Activated CD4-positive, alpha-beta T cell treated with anti-CD3 and anti-CD28 coated beads, Interleukin-2, amount 50 U/mL, for 4 hours (primary cell): ENCODE measurements around the gene EEF2K.
A peak's percentile ranks its signal among the peaks of the same experiment; 100 is the strongest.
"Not testable (repeated sequence)": the region's sequence is repeated elsewhere in the genome, so short reads cannot be mapped to it uniquely, and the experiment has no call there.

ENCODE experiments used
- DNase-seq, 2 experiments: peaks; one replicate each; pipeline ENCODE4 v3.0.0-alpha.2; 2020

Gene EEF2K

DNA sequence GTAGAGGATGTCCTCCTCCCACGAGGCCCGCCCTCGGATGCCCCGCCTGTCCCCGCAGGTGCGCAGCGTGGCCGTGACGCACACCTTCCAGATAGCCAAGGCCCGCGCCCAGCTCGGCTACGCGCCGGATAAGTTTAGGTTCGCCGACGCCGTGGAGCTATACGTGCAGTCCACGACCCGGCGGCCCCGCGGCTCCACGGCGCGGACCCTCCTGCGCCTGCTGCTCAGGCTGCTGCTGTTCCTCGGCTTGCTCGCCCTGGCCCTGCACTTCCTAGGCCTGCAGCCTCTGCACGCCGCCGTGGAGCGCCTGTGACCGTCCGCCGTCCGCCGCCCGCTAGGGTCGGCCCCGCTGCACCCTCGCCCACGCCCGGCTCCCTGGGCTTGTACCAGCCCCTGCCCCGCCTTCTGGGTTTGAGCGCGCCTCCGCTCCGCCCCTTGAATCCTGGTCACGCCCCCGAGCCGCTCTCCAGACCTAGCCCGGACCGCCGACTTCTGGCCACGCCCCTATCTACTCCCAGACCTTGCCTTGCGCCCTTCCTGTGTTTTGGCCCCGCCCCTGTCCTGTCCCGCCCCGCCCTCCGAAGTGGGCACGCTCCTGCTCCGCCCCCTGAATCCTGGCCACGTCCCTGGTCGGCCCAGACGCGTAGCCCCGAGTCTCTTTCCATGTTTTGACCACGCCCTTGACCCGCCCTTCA is 15.8 kb upstream of the EEF2K start:
- peak; percentile 94 to 95 for DNase-seq

DNA sequence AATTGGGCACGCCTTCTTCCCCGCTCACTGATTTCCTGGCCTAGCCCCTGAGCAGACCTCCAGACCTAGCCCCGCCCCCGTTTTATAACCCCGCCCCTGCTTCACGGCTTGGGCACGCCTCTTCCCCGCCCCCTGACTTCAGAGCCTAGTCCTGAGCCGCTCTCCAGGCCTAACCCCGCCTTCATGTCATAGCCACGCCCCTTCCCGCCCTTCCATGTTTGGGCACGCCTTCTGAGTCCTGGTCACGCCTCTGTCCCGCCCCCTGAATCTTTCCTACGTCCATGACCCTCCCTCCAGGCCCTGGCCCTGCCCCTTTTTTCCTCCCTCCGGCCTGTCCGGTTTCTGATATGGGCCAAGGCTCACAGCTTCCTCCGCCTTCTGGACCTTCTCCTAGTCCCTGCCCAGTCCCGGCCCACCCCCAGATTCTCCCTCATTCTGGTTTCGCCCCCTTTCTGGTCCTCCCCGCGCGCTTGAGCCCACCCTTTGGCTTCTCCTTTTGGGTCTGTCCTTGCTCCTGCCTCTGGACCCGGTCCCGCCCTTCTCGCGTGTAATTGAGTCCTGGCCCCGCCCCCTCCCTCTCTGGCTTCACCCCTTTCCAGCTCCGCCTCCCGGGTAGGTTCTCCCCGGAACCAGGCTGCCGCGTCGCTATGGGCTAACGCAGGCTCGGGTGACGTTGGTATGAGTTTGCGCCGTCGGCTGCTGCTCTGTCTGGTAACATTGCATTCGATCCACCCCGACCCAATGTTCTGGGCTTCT is 15.1 kb upstream of the EEF2K start:
- peak; percentile 99 to 100 for DNase-seq

DNA sequence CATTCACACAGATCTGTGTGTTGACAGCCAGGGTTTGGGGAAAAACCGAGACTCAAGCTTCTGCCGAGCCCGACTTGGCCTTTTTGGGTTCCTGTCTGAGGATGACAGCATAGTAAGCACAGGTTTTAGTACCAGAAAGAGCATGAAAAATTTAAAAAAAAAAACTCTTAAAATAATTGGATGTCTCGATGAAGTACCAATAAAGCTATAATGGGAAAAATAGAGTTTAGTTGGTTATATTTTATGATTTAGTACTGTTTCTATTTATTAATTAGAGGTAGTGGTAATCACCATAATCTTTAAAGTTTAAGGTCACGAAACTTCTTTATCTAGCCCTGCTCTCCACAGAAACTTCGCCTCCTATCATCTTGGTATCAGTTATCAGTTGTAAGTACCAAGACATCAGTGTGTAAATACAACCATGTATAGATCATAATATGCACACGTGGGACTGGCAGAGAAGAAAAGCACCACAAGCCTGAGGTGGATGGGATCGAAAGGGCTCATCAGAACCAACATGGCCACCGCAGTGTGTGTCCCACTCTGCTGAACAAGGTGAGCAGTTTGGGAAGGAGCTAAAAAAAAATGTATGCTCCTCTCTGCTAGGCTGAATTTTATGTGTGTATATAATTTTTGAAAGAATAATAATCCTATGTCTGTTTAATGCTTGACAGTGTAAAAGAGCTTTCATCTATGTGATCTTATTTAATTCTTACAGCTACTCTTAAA is 14.4 kb upstream of the EEF2K start:
- peak in 1 of 2 experiments; percentile 22 for DNase-seq

- DNase-seq: peak; percentile 56 to 63
Measured at GRCh38 chr16:22192261-22193062, 13.6 kb upstream of the EEF2K start.

- DNase-seq: no peak
Measured at GRCh38 chr16:22193063-22193411, 13.0 kb upstream of the EEF2K start.

DNA sequence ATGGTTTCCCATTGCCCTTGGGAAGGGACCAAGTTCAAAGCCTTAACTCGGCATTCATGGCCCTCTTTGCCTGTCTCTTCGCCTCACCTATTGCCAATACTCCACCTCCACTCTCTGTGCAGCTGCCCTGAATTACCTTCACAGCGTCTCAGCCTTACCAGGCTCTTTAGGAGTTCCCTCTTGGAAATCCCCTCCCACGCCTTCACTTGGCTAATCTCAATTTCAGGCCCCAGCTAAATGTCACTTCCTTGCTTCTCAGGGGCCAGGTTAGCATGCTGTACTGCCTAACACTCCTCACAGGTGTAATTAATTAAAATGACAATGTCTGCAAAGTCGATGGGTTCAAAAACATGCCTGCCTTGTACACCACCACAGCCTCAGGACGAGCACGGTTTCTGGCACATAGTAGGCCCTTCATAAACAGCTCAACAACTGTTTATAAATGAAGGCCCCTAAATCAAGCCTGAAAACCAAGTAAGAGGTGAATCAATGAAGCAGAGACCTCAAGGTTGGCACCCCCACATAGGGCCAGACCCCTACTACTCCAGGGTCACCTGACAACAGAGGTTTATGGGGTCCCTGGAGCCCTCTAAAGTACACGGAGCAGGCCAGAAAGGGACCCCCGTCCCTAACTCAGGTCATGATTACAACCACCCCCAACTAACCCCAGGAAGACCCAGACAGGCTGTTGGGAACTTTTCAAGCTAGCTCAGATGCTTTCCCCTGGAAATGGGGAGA is 11.2 kb upstream of the EEF2K start:
- no peak for DNase-seq

GRCh38 chr16:22195445-22195694 is 10.7 kb upstream of the EEF2K start:
- no peak for DNase-seq

DNA sequence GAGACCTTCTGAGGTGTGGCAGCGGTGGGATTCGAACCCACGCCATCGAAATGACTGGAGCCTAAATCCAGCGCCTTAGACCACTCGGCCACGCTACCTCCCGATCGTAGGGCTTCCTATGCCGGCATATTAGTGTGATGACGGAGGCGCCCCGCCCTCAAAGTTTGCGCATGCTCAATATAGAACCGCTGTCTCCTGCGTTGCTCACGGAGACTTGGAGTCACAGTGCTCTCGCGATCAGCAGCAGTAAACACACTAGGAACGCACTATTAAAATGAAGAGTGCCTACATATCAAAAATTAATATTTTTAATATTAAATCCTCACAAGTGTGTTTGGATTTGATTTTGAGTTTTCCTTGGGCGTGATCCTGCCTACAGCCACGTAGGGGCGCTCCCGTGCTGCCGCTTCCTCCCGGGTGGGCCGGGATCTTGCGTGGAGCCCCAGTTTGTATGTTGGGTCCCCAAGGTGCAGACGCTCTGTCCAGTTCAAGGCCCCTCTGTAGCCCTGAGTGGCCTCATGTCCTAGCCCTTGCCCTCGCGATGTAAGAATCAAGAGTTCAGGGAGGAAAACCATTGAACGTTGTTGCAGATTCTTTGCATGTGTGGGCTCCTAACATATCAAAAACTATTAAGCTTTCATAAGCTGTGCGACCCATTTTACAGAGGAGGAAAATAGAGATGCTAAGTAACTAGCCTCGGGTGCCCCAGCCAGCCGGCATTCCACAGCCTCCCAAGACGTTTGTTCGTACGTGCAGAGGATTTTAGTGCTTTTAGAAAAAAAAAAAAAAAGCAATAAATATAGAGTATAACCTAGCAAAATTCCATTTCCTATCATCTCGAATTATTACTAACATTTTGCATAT is 10.2 kb upstream of the EEF2K start:
- DNase-seq: peak; percentile 84 to 90

DNA sequence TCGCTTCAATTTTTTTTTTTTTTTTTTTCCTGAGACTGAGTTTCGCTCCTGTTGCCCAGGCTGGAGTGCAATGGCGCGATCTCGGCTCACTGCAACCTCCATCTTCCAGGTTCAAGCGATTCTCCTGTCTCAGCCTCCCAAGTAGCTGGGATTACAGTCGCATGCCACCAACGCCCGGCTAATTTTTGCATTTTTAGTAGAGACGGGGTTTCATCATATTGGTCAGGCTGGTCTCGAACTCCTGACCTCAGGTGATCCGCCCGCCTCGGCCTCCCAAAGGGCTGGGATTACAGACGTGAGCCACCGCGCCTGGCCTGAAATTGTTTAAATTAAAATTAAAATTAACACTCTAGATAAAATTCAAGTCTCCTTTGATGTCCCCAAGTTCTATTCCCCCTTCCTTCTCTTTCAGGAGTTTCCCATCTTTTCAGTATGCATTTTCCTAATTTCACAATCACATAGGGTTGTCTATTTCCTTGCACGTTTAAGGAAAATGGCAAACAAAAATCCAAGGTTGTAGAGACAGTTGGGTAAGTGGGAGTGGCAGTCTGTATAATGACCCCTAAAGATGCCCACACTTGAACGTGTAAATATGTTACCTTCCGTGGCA is 9.4 kb upstream of the EEF2K start:
- not testable (repeated sequence) for DNase-seq

- no peak for DNase-seq
Measured at GRCh38 chr16:22198547-22199293, 7.4 kb upstream of the EEF2K start.

GRCh38 chr16:22202261-22202637 is 3.8 kb upstream of the EEF2K start:
- DNase-seq: no peak

DNA sequence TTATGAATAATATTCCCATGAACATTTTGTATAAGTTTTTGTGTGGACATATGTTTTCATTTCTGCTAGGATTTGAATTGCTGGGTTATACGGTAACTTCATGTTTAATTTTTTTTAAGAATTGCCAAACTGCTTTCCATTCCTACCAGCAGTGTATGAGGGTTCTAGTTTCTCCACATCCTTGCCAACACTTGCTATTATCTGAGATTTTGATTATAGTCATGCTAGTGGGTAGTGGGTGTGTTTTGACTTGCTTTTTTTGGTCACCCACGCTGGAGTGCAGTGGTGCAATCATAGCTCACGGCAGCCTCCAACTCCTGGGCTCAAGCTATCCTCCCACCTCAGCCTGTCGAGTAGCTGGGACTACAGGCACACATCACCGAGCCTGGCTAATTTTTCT is 3.0 kb upstream of the EEF2K start:
- no peak for DNase-seq

DNA sequence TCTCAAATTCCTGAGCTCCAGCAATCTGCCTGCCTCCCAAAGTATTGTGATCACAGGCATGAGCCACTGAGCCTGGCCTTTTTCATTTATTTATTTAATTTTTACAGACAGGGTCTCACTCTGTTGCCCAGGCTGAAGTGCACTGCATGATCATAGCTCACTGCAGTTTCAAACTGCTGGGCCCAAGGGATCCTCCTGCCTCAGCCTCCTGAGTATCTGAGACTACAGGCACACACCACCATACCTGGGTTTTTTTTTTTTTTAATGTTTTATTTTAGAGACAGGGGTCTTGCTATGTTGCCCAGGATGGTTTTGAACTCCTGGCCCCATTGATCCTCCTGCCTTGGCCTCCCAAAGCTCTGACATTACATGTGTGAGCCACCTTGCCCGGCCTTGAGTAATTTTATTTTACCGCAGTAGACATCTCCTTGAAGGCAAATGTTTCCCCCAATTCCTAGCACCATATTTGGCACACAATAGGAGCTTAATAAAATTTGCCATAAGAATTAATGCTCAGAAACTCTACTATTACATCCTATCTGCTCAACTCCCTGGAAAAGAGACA is 1.9 kb upstream of the EEF2K start:
- DNase-seq: no peak

DNA sequence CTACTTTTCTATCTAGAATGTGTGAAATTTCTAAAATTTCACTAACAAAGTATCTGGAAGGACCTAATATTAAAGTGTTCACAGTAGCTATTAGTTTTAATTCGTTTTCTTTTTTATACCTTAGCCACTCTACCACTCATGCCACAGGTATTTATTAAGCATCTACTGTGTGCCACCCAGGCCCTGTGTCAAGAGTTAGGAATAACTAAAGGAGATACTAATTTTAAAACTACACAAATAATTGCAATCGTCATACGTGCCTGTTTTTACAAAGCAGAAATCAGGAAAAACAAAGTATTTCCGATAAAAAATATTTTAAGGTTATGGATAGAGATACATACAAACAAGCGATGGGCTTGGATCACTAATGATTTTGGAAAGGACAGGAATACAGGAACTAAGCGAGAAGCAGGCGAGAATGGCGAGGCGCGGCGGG is 483 bp upstream of the EEF2K start:
- no peak for DNase-seq

DNA sequence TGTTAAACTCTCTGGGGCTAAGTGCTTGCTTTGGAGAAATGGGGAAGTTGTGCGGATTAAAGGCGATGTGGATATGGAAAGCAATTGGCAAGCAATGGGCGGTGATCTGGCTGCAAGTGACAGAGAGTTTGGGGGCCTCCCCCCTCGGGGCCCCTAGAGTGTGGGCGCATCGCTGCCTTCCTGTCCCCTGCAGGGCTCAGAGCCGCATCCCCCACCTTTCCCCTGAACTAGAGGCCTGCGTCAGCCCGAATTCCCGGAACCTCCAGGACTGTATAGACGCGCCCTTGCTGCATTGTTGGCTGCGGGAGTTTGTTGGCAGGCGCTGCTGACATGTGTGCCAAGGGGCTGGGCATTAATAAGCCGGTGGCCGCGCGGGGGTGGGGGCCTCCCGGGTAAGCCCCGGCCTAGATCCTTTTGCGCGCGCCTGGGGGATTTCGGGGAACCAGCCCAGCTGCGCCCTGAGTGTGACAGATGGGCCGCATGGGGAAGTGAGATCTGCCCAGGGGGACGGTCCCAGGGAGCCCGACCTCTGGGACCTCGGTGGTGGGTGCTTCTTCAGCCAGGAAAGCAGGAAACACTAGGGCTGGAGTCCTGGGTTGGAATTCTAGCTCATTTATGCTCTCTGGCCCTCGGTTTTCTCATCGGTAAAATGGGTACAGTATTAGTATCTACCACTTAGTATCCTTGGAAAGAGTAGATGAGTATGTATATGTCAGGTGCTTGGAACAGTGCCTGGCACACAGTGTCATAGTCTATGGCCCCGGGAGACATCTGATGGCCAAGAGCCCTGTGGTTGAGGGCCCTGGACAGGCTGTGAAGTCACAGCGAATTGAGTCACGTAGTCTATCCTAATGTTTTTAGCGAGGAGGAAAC is 1.0 kb downstream of the EEF2K start:
- peak; percentile 63 to 64 for DNase-seq

DNA sequence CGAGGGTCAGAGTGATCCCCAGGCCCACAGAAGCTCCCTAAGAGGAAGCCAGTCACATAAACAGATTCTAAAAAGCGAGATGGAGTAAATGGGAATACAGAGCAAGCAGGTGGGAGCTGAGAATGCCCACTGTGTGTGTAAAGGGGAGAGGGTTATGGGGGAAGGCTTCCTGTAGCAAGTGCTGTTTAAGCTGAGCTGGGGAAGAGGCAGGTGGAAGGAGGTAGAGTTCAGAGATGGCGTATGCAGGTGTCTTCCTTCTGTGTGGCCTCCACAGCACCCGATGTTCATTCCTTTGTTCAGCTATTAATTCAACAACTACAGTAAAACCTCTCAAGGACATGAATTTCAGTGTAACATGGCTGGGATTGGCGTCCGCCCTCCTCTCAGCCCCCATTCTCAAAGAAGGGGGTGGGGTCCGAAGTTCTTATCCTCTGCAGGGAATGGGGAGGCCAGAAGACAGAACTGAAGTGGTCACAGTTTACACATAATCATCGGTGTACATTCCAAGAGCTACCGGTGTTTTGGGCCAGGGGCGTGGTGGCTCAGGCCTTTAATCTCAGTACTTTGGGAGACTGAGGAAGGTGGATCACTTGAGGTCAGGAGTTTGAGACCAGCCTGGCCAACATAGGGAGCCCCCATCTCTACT is 1.8 kb downstream of the EEF2K start:
- DNase-seq: no peak

DNA sequence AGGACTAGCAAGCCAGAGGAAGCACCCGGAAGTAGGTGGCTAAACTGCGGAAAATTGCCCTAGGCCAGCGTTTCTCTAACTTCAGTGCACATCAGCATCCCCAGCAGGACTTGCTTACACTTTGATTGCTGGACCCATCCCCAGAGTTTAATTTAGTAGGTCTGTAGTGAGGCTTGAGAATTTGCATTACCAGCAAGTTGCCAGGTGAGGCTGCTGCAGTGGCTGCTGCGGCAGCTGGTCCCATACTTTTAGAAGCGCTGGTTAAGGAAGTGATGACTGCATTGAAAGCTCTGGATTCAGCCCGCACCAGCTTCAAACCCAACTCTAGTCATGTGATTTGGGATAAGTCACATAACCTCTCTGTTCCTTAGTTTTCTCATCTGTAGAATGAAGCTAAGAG is 4.2 kb downstream of the EEF2K start:
- DNase-seq: no peak

DNA sequence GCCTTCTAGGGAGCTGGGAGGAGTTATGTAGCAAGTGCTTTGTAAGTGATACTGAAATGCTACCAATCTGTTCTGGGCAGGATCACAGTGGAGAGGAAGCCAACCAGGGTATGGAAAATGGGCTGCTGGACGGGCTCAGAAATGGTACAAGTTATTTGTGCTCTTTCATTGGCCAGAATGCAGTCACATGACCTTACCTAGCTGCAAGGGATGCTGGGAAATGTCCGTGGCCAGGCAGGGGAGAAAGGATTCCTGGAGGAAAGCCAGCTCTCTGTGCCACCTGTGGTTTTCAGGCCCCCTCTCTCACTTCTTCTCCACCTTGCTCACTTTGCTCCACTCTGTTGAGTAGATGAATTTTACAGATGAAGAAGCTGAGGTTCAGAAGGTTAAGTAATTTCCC is 4.8 kb downstream of the EEF2K start:
- DNase-seq: no peak

DNA sequence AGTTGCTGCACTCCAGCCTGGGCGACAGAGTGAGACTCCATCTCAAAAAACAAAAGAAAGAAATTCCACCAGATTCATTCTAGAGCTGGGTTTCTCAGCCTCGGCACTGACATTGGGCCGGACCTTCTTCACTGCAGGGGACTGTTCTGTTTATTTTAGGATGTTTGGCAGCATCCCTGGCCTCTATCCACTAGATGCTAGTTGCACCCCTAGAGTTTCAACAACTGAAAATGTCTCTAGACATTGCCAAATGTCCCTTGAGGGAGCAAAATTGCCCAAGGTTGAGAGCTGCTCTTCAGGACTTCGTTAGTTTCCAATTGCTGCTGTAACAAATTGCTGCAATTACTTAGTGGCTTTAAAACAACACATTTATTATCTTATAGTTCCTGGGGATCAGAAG is 7.2 kb downstream of the EEF2K start:
- DNase-seq: no peak
